IPS DF 19.7 (cell line): Measurements from ENCODE around the gene DHRS9.
"Not testable (repeated sequence)": the region's sequence is repeated elsewhere in the genome, so short reads cannot be mapped to it uniquely, and the experiment has no call there.

Experiments used
- DNase-seq: peaks from one replicate; pipeline ENCODE4 v3.0.0-alpha.2; 2013; ENCODE audit warnings: low read depth, low spot score

DHRS9 gene

DNA sequence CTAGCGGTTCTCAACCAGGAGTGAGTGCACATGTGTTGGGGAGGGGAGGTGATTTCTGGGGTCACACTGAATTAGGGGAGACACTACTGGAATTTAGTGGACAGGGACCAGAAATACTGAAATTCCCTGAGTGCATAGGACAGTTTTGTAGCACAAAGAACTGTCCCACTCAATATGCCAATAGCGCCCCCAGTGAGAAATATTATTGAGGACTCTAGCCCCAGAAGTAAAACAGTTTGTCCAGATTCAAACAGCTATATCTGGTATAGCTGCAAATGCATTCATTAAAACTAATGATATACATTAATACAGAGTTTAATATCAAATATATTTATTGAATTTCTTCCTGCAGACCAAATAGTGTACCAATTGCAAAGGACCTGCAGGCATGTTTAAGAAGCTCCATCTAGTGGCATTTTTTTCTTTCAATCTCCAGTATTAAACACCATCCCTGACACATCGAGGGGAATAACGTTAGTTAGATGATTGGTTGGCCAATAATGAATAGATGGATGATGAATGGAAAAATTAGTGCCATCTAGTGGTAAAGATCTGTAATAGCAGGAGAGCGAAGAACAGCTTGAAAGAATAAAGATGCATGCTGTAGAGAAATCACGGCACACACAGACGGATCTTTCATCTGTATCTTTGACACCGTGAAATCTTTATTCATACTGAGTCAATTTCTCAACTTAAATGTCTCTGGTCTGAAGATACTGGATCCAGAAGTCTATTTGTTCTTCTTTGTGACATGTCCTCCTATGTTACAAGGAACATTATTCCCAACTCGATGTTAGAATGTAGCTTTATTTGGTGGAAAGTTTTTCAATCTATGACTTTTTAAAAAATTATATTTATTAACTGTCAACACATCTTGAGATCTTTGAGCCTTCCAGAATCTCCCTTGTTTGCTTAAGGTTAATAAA lies 62.5 kb downstream of the DHRS9 start:
- DNase-seq, result no peak

DNA sequence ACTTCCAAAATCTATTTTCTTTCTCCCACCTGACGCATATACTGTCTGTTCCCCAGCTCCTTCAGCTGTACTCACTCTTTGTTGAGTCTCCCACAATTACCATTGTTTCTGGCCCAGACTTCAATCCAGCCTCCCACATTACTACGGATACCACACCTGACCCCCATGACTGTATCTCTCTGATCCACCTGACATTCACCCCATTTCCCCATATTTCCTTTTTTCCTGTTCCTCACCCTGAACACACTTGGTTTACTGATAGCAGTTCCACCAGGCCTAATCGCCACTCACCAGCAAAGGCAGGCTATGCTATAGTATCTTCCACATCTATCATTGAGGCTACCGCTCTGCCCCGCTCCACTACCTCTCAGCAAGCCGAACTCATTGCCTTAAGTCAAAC lies 64.9 kb downstream of the DHRS9 start:
- not testable (repeated sequence) for DNase-seq

DNA sequence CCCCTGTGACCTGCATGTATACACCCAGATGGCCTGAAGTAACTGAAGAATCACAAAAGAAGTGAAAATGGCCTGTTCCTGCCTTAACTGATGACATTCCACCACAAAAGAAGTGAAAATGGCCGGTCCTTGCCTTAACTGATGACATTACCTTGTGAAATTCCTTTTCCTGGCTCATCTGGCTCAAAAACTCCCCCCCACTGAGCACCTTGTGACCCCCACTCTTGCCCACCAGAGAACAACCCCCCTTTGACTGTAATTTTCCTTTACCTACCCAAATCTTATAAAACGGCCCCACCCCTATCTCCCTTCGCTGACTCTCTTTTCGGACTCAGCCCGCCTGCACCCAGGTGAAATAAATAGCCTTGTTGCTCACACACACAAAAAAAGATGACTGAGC lies 67.1 kb downstream of the DHRS9 start:
- not testable (repeated sequence) for DNase-seq

DNA sequence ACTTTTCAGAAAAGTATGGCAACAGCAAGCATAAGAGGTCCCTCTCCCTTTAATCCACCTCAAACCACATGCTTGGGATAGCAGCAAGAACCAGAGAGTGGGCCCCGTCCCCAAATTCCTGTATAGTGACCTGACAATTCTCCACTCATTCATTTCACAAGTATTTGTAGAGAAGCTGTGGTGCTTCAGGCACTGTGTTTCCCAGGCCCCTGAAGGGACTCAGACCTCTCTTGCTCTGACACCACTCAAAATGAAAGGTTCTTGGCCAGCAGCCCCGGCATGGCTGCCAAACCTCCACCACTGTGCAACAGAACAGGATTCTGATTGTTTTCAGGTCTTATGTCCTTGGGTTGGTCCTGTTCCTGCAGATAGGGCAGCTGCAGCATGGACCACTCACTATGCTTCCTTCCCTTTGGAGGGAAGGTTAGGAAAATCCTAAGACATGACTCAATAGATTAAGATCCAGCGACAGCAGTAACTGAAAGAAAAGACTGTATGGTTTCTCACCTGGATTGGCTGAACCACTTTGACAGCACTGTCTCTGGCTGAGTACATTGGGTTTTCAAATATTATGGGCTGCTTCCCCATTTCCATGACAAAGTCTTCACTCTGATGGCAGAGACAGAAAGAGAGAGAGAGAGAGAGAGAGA lies 67.6 kb downstream of the DHRS9 start:
- DNase-seq, result no peak

DNA sequence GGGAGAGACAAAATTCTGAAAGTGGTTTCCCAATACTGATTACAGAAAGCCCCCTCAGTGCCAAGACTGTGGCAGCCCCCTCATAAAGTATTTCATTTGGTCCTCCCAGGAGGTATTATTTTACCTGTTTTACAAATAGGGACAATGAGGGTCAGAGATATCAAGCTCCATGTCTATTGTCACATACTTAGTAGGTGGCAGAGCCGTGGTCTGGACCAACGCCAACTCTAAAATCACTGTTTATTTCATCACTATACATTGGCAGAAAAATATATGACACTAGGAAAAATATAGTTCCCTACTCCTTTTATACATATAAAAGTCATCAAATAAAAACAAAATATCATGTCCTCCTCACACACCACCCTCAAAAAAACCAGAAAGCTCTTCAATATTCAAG lies 68.6 kb downstream of the DHRS9 start:
- DNase-seq, result no peak

DNA sequence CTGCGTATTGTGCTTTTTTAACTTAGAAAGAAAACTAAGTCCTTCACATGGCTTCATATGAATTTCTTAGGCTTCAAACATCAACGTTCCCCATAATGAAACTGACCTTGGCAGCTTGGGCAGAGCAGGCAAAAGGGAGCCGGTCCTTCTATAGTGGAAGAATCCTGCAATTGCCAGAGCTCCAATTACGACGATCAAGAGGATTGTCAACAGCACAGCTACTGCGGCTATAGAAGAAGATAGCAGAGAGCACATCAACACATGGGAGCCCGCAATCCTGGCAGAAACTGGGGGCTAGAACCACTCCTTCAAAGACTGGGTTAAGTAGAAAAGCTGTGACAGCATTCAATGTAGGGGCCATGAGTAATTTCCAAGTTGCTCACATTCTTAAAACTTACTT lies 69.8 kb downstream of the DHRS9 start:
- no peak for DNase-seq

DNA sequence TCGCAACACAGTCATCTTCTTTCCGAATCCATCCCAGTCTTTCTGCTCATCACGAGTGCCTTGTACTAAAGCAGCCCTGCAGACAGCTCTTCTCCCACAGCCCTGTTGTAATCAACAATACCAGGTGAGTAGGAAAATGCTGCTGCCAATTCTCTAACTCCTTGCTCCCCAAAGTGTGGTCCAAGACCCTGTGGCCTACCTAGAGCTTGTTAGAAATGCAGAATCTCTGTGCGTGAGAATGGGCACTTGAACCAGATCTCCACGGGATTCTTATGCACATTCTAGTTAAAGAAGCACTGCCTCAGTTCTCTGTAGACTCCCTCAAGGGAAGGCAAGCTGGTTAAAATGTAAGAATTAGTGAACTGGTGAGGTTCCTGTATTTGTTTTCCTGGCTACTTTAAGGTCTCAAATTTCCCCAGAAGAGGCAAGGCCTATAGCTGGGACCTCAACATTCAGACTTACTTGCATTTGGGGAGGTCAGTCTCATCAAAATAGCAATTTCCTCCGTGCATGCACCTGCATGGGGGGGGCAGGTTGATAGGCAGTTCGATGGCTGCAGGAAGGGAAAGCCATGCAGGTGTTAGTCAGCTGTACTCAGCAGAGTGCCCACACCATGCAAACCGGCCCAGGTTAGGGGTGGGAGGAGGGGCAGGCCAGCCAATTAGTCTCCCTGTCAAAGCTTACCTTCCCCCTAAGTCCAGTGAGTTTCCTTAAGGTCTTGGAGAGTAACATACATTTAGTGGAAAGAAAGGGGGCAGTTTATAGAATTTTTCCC lies 70.8 kb downstream of the DHRS9 start:
- no peak for DNase-seq

DNA sequence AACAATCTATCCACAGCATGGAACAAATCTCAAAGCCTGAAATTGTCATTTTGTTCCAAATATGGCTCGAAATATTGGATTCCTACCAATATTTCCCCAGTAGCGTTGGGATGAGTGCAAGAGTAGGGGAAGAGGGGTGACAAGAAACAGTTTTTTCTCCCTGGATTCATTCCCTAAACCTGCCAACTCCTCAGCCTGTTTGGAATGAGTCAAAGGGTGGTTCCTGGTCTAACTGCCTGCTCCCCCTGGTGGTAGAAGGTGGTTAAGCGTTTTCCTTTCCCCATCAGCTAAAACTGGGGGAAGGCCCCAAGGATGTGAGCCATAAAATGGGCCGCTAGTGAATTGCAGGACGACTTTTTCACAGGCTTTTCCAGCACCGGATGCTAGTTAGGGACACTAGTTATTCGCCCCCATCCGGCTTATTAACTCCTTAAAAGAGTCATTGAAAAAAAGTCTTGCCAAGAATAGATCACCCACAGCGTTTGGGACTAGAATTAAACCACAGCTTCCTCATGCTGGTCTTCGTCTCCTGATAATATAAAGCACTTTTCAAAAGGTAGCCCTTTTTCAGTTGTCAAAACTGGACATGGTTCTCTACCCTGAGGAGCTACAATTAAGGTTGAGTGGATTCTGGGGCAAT lies 72.5 kb downstream of the DHRS9 start:
- peak; percentile 47 for DNase-seq

DNA sequence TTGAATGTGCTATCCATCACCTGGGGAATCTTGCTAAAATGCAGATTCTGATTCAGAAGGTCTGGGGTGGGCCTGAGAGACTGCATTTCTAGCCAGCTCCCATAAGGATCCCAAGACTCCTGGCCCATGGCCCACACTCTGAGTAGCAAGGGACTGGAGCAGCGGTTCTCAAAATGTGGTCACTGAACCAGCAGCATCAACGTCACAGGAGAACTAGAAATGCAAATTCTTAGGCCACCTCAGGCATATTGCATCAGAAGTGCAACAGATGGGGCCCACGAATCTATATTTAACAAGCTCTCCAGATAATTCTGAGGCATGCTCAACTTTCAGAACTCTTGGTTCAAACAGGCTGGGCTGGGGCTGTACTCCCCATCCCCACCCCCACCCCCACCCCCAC lies 74.6 kb downstream of the DHRS9 start:
- DNase-seq, result no peak
